GM21447 (cell line): Measurements from ENCODE around the gene STAG3.
A peak's percentile ranks its signal among the peaks of the same experiment; 100 is the strongest.
"Not testable (repeated sequence)": the region's sequence is repeated elsewhere in the genome, so short reads cannot be mapped to it uniquely, and the experiment has no call there.

Experiments
- ATAC-seq: cut with Tn5 transposase; IDR thresholded peaks from one replicate; pipeline ENCODE4 v1.9.1; 2021; ENCODE audit not compliant: unreplicated experiment

Gene STAG3

DNA sequence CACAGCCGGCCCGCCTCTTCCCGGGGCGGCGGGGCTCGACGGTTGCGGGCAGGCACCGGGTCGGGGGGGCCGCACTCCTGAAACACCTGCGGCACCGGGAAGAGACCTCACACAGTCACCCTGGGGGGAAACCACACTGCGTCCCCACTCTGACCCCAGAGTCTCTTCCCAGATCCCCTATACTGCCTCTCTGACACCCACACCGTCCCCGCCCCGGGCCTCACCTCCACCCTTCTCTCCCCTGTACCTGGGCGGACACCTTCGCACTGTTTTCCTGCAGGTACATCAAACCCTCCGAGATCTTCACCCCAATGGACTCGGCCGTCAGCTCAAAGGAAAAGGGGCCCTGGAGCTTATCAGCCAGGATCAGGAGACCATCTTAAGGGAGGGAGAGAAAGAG, 5.9 kb upstream of the STAG3 start:
- ATAC-seq: no peak

DNA sequence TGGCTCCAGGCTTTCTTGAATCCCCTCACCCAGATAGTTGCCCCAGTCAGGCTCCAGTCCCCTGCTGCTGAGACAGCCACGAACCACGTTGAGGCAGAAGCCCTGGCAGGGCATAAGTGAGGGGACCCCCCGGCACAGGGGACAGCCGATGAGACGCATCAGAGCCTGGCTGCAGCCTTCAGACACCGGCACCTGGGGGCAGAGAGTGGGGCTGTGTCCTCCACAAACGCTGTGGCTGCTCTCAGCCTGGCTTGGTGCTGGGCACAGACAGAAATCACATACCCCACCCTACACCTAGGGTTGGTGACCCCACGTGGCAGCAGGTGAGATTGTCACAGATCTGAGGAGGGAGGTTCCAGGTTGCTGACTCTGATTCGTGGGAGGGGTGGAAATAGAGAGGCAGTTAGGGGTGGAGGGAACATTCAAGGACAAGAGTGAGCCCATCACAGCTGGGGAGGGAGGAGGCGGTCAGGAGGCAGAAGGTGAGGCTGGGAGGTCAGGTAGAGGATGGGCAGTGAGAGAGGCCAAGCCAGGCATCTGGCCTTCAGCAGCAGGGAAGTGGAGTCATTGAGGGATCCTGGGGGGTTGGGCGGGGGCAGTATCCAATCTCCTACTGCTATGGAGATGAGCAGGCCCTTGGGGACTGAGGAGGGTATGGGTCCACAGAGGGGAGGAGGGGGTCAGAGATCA, 3.8 kb upstream of the STAG3 start:
- no peak for ATAC-seq

DNA sequence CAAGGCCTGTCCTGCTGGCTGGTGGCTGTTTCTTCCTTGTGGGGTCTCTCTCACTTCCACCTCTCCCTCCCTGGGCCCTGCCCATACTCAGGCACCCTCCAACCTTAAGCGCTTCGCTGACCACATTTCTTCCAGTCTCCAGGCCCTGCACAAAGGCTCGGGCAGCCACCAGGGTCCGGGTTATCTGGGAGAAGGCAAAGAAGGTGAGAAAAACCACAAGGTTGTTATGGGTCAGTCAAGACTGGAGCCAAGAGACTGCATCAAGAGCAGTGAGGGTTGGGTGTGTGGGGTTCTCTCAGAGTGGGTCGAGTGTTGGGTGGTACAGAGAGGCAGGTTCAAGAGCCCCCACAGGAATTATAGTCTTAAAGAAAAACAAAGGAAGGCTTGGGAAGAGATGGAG, 3.1 kb upstream of the STAG3 start:
- ATAC-seq: no peak

DNA sequence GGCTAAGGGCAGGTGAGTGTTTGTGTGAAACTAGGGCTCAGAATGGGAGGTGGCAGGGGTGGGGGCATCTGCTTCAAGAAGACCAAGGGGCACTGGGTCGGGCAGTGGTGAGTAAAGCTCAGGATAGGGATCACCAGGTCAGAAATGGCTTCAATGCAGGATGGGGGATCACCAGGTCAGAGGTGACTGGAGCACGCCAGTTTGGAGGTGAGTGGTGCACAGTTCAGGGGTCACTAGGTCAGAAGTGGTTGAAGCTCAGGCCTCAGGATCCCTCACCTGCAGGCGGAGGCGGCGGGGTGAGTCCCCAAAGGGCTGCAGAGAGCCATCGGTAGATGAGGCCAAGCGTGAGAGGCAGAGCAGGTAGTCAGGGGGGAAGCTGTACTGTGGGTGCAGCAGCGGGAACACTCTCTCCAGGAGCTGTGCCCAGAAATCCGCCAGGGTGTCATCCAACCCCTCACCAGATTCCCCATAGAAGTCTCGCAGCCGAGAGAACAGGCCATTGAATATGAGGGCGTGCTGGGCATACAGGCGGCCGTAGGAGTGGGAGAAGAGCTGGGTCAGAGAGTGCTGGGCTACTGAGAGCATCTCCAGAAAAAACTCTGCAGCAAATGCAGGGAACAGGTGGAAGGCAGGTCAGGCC, 2.3 kb upstream of the STAG3 start:
- no peak for ATAC-seq

DNA sequence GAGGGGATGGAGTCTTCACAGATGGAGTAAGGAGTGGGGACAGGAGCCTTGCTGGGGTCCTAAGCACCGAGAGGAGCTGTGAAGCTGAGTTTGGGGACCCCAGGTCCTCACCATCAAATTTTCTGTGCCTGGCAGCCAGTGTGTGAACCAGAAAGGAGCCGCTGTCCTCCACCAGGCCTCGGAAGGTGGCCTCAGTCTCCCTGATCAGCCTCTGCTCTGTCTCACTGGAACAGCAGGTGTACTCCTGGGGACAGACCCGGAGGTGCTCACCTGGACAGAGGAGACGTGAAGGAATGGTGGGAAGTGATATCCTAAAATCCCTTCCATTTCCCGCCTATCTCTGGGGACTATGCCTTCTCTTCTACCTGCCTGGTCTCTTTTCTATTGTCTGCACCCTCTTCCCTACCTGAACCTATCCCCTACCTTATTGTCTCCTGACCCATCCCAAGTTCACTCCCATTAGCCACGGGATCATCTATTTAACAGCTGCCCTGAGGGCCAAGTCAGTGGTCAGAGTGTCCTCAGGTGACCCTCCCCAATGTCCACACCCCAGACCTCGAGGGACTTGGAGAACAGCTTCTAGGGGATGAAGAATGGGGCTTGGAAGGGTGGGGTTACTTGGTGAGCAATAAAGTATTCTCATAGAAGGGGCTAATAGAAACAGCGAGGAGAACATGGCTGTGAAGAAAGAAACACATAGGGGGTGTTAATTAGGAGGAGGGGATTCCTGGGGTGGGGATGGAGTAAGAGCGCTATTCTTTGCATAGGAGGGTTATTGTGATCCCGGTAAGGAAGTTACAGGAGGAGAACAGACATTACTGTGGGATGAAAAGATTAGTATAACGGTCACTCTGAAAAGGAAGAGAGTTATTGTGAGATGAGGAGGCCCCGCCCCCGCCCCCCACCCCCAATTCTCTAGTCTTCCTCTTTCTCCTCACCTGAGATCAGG, 1.3 kb upstream of the STAG3 start:
- no peak for ATAC-seq

DNA sequence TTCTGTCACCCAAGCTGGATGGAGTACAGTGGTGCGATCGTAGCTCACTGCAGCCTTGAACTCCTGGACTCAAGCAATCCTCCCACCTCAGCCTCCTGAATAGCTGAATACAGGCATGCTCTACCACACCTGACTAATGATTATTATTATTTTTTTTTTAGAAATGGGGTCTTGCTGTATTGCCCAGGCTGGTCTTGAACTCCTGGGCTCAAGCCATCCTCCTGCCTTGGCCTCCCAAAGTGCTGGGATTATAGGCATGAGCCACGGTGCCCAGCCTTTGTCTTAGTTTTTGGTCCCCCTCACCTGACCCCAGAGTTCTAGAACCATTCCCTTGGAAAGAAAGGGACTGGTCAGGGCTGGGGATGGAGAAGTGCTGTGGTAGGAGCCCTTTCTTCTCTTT, 2.4 kb downstream of the STAG3 start:
- ATAC-seq: not testable (repeated sequence)

DNA sequence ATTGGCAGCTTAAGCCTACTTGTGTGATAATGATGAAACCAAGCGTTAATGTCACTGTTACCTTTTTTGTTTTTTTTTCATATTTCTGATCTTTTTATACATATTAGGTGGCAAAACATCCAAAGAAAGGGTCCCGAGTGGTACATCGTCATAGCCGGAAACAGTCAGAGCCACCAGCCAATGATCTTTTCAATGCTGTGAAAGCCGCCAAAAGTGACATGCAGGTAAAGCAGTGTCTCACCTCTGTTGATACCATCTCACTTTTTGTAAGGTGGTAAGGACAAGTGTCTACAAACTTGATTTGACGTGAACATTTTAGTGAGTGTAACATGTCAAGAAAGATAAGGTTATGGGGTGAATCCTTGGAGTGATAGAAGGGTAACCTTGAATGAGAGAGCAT, 4.9 kb downstream of the STAG3 start:
- not testable (repeated sequence) for ATAC-seq

DNA sequence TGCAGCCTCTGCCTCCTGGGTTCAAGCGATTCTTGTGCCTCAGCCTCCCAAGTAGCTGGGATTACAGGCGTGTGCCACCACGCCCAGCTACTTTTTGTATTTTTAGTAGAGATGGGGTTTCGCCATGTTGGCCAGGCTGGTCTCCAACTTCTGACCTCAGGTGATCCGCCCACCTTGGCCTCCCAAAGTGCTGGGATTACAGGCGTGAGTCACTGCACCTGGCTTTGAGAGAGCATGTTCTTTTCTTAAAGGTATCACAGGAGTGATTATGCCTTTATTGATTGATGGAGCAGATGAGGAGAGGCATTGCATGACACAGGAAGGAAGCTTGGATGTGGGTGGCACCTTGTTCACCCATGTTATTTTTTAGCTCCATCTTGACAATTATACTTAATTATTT, 5.4 kb downstream of the STAG3 start:
- not testable (repeated sequence) for ATAC-seq

DNA sequence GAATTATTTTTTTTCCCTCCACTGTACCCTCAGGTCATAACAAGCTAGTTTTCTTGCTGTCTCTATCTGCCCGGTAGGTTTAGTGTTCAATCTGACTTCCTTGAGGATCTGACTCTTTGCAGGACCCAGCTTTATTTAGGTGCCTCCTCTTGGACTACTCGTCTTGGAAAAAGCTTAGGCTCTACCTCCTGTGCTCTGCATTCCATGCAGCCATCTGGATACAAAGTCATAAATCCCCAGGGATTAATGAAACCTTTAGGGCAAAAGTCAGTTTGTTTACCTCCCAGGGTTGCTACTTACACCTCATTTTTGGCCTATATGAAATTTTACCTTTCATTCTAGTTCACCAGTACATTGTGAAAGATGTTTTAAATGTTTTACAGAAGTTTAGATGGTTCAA, 8.0 kb downstream of the STAG3 start:
- no peak for ATAC-seq

DNA sequence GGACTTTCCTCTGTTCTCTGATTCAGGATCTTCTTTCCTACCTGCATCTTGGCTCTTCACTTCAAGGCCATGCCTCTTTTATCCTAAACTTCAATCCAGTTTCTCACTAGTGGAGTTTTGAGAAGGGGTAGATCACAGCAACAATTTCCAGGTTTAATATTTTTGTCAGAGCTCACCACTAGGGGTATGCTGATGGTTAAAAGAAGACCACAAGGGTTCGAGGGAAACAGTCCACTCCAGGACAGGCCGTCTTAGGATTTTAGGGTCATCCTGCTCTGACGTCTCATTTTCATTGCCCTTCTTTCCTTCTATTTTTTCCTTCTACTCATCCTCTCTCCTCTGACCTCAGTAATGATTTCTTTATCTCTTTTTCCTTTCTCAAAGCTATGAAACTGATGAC, 11.3 kb downstream of the STAG3 start:
- no peak for ATAC-seq

DNA sequence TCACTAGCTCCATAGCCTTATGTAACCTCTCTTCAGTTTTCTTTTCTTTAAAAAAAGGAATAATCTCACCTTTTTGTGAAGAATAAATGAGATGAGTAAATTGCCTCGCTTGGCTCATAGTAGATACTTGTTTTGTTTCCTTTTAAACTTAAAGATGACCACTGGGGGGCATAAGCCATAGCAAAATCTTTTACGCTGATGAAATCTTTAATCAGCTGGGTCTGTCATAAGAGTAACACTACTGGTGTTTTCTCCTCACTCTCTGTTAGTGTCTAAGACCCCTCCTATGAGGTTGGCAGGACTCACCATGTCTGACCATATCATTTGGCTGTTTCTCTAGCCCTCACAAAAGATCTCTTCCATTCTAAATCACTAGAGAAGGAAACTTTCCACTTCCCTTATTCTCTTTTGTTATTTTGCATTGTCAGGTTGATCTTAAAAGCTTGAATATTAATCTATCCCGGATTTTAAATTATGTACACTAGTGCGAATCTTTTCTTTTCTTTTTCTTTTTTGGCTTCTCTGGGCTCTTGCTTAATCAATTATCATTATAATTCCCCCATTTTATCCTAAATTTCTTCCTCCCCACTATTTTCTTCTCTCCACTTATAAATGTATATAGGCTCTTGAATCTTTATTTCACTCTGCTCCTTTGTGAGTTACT, 12.5 kb downstream of the STAG3 start:
- ATAC-seq: no peak

DNA sequence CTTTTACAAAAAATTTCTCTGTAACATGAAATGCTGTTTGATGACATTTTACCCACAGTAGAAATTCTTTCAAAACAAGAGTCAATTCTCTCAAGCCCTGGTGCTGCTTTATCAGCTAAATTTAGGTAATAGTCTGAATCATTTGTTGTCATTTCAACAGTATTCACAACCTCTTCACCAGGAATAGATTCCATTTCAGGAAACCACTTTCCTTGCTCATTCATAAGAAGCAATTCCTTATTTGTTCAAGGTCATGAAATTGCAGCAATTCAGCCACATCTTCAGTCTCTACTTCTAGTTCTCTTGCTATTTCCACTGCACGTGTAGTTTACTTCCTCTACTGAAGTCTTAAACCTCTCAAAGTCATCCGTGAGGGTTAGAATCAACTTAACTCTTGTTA, 14.1 kb downstream of the STAG3 start:
- no peak for ATAC-seq

DNA sequence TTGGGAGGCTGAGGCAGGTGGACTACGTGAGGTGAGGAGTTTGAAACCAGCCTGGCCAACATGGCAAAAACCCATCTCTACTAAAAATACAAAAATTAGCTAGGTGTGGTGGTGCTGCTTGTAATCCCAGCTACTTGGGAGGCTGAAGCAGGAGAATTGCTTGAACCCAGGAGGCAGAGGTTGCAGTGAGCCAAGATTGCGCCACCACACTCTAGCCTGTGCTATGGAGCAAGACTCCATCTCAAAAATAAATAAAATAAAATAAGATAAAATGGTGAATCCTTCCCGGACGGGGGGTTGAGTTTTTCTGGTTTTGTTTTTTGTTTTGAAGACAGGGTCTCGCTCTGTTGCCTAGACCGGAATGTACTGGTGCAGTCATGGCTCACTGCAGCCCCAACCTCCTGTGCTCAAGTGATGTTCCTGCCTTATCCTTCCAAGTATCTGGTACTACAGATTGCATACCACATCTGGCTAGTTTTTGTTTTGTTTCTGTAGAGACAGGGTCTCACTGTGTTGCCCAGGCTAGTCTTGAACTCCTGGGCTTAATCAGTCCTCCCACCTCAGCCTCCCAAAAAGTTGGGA, 14.7 kb downstream of the STAG3 start:
- ATAC-seq: not testable (repeated sequence)

DNA sequence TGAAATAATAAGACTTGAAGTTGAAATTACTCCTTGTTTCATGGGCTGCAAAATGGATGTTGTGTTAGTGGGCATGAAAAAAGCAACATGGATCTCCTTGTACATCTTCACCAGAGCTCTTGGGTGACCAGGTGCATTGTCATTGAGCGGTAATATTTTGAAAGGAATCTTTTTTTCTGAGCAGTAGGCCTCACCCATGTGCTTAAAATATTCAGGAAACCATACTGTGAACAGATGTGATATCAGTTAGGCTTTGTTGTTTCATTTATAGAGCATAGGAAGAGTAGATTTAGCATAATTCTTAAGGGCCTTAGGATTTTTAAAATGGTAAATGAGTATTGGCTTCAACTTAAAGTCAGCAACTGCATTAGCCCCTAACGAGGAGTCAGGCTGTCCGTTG, 15.3 kb downstream of the STAG3 start:
- no peak for ATAC-seq

DNA sequence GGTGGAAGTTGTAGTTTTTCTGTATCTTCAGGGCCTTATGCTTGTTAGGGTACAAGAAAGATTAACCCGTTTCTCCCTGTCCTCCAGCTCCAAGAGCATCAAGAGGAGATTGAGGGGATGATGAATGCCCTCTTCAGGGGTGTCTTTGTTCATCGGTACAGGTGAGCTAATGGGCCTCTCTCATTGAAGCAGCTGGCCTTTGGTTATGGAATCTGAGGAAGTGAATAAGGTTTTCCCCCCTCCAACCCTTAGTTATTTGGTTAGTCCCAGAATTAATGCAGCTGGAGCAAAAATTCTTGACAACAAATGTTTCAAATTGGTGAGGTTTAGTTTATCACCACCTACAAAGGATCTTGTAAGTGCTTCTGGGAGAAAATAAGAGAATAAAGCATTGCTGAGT, 17.5 kb downstream of the STAG3 start:
- no peak for ATAC-seq

DNA sequence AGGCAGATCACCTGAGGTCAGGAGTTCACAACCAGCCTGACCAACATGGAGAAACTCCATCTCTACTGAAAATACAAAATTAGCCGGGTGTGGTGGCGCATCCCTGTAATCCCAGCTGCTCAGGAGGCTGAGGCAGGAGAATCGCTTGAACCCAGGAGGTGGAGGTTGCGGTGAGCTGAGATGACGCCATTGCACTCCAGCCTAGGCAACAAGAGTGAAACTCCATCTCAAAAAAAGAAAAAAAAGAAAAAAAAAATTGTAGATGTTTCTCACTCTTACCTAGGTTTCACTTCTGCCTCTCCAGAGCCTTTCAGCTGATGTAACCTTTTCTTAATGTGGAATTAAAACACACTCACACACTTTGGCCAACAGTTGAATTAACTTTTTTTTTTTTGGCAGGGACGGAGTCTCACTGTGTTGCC, 18.2 kb downstream of the STAG3 start:
- not testable (repeated sequence) for ATAC-seq

DNA sequence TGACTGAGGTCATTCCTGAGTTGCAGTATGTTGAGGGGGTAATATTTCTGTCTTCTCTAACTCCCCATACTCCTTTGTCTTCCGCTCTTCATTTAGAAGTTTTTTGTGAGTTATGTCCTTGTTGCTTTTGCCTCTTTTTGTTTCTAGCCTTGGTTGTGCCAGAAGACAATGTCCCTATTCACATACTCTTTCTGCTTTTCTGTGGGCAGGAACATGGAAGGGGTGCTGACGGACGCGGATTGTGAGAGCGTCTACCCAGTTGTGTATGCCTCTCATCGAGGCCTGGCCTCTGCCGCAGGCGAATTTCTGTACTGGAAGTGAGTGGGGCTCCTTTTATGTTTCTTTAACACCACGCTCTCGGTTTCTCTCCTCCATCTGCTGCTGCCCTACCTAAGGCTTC, 20.5 kb downstream of the STAG3 start:
- ATAC-seq: no peak

DNA sequence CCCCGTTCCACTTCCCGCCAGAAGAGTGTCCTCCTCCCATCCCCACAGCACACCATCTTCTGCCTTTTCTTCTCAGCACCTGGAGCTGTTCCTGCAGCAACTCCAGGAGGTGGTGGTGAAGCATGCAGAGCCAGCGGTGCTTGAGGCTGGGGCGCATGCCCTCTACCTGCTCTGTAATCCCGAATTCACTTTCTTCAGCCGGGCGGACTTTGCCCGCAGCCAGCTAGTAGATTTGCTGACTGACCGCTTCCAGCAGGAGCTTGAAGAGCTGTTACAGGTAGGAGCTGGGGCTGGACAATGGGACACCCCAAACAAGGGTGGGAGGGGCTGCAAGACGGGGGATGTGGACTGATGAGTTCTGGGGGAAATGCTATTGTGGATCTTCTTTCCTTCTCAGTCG, 23.0 kb downstream of the STAG3 start:
- ATAC-seq: no peak

DNA sequence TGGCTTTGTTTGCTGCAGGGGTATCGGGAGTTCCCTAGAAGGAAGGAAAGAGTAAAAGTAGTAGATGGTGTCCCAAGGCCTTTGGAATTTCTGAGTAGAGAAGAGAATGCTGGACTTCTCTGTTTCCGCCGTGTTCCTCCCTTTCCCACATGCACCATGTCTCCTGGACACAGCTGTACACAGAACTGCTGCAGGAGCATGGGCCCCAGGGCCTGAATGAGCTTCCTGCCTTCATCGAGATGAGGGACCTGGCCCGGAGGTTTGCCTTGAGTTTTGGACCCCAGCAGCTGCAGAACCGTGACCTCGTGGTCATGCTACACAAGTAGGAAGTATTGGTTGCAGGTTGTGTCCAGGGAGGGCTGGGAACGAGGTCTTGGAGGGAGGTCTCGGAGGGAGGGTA, 26.7 kb downstream of the STAG3 start:
- no peak for ATAC-seq

DNA sequence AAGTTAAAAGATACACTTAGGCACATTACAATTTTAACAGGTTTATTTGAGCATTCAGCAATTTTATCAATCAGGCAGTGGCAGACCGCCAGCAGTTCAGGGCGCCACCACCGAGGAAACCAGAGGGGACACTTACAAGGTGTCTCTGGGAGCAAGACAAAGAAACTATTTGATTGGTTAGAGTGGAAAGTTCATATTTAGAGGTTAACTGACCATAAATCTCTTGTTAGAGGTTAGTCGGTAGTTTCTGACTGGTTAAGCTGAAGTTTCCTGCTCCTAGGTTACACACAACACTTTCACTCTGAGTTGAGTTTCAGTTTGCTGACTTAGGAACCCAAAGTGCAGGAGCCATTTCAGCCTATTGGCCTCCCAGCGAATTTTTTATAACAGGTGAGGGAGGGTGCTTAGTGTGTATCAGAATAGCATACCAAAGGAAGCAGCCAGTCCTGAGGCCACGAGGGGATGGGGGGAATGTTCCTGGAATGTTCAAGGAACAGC, 31.2 kb downstream of the STAG3 start:
- ATAC-seq: peak; percentile 70

DNA sequence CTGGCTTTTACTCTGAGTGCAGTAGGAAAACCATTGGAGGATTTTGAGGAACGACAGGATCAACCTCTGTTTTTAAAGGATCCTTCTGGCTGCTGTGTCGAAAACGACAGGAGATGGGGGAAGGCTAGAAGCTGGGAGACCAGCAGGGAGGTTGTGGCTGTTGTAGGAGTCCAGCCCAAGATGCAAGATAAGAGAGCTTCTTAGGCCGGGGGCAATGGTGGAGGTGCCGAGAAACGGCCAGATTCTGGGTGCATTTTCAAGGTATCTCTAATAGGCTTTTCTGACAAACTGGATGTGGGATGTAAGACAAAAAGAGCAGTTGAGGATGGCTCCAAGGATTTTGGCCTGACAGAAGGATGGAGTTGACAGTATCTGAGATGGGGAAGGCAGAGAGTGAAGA, 31.8 kb downstream of the STAG3 start:
- ATAC-seq: no peak
